Stimulated activated CD8-positive, alpha-beta memory T cell treated with anti-CD3 and anti-CD28 coated beads, Interleukin-2, amount 100 ng/mL, for 48 hours (primary cell): ENCODE measurements around the gene AHDC1.

Experiments used
- DNase-seq, 2 donors: peaks; one replicate each; pipeline ENCODE4 v3.0.0-alpha.2; 2020; ENCODE audit warnings: low read depth in 2 of 2

Gene AHDC1

DNA sequence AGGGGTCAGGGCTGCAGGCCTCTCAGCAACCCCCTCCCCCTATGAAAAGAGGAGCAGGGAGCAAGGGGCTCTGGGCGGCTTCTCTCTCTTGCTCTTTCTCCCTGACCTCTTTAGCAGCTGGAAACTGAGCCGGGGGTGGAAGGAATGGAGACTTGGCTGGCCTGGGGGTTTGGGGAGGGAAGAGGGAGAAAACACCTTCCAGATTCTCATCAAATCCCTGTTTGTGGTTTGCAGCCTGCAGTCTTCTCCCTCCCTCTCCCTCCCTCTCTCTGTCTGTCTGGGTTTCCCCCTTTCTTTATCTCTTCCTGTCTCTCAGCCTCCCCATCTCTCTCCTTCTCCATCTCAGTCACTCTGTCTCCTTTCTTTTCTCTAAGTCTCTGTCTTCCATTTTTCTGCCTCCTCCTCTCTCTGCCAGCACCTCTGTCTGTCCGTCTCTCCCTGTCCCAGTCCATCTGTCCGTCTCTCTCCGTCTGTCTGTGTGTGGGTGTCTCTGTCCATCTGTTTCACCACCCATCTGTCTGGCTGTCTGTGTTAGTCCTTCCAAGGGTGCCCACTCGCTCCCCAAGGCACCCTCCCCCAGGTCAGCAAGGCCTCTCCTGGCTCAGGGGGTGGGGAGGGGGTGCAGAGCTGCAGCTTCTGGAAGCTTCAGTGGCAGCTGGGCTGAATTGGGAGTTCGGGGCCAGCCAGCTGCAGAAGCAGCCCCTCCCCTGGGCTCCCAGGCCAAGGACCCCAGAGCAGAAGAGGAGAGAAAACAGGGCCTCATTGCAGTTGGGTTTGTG is 6.2 kb downstream of the AHDC1 start:
- DNase-seq: no peak

DNA sequence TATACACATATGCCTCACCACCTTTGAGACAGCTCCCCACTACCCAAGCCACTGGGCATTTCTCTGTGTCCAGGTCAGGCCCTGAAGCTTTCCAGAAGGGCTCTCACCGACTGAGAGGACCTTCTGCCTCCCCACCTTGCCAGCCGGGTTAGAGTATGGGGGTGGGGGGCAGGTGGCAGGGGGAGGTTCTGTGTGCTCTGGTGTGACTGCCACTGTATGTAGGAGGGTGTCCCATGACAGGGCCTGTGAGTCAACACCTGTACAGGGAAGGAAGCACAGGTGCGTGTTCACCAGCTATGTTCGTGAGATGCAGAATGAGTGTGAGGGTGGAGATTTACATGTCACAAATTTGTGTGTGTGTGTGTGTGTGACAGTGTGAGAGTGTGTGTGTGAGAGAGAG is 7.0 kb downstream of the AHDC1 start:
- DNase-seq: no peak

DNA sequence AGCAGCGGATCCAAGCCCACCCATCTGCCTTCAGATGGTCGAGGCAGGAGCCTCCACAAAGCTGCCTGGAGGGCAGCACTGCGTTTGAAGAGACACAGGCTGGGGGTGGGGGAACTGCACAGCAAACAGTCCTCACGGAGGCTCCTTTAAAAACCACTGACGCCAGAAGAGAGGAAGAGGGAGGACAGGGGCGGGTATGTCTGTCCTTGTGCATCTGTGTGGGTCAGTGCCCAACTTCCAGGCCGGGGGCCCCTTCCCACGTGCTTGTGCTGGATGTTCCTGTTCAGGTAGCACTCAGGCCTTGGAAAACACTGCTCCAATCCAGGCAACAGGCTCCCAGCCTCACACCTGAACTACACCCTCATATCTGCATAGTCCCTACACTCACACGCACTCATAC is 7.7 kb downstream of the AHDC1 start:
- DNase-seq: no peak

DNA sequence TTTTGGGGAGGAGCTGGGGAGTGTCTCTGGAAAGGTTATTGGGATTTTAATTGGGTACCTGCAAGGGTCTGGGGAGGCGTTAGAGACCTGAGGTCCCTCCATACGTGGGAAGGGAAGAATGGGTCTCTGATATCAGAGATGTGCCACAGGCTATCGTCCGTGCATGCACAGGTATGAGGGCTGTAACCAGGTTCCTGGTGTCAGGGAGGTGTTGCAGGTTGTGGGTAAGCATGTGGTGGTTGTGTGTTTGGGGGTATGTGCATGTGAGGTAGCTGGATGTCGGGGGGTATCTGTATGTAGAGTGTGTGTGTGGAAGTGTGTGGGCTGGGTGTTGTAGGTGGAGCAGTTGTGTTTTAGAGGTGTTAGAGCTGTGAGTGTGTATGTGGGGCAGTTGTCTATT is 8.3 kb downstream of the AHDC1 start:
- no peak for DNase-seq

DNA sequence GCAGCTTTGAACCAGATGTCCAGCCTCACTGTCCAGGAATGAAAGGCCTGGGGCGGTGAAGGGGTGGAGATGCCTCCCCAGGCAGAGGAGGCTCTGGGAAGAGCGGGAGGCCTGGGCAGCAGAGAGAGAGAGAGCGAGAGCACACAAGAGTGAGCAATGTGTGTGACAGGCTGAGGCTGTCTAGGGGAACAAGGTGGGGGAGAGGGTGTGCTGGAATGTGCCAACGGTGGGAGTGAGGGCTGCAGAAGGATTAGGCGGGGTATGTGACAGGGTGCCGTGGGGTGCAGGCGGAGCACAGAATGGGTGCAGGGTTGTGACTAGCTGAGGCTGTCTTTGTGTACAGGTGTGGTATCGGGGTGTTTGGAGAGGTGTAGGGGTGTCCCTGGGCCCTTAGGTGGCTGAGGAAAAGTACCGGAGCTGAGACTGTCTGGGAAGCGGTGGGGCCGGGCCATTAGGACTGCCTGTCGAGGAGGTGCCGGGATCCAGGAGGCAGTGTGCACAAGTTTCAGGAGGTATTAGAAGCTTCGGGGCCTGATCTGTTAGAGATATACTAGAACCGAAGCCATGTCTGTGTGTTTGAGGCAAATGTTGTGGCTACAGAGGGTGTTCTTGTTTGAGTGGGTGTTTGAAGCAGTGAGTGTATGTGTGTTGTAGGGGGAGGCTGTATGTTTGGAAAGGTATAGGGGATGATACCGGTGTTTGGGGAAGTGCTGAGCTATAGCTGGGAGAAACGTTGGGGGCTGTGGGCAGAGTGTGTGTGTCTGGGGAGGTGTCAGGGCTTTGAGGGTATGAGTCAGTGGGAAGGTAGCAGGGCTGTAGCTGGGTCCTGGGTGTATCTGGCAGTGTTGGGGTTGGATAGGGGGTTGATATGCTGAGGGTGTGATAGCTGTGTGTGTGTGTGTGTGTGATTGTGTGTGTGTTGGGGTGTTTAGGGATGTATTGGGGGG is 9.1 kb downstream of the AHDC1 start:
- no peak for DNase-seq

DNA sequence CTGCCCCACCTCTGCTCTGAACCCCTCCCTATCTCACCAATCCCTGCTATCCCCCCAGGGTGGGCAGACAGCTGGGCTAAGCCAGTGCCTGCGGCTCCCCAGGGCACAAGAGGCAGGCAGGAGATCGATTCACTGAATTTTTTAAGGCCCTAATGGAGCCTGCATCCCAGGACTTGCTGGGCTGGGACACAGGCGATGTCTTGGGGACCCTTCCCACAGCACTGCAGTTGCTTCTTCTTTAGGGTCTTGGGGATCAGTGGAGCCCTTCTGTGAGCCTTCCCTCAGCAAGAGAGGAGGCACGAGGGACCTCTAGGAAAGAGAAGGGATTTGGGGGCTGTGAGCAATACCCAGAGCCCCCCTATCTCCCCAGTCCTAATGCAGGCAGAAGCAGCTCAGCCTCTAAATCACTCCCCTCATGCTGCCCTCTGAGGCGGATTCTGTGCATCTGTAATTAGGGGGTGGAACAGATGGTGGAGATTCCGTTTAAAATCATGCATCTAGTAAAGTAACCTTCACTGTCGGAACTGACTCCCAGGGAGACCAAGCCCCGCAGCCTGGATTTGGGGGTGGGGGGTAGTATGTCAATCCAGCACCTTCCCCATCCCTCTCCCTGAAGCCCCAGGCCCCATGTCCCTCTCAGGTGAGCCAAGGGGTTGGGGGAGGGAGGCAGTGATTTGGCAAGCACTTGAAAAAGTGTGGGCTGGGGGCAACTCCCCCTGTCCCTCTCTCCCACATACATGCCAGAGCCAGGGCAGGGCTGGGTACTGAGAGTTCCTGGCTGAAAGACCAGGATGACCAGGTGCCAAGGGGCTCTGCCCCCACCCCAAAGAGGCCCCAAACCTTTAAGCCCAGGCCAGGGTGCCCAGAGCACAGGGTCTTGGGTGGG is 10.0 kb downstream of the AHDC1 start:
- DNase-seq: no peak

DNA sequence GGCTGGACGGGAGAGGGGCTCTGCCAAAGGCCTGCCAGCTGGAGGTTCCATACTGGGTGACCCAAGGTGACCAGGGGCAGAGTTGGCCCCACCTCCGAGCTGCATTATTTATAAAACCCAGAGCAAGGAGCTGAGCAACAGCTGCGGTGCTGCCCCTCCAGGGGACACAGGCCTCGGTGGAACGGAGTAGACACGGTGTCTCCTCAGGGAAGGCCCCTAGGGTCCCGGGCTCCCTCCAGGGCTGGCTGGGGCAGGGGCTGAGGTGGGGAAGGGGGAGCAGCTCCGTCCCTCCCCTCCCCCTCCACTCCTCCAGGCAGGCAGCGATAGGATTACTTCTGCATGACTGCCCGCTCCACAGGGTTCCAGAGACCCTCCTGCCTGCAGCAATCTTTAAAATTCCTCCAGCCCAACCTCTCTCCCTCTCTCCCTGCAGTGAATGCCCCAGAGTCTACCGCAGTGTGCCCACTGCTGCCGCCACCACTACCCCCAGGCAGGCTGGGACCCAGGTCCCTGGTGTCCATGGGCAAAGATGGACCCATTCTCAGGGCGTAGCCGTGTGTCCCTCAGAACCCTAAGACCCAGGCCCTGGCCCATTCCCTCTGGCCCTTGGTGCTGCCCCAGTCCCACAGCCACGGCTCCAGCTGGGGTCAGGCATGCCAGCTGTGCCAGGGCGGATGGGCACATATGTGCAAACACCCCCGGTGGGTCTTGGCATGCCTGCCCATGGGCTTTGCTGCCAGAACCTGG is 10.8 kb downstream of the AHDC1 start:
- DNase-seq: no peak

DNA sequence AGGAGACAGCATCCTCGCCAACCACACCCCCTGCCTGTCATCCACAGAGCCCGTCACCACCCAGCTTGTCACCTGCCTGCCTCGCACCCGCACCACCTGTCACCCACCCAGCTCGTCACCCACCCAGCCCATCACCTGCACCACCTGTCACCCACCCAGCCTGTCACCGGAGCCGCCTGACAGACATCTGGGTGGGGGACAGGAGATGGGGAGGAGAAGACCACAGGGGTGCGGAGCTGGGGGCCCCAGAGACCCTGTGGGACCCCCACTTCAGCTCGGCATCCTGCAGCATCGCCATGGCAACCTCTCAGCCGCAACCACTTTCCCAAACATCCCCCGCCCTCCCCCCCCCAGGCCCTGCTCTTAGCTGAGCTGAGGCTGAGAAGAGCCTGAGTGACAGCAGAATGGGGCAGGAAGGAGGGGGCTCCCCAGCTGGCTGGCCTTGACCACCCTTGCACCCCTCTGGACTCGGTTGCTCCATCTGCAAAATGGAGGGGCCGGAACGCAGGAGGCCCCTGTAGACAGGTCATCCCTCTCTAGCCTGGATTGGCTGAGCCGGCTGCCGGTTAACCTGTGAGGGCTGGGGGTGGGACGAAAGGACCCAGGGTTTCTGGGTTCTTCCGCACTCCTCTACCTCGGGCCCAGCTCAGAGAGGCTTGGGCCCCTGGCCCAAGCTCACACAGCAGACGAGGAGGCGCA is 11.6 kb downstream of the AHDC1 start:
- no peak for DNase-seq

DNA sequence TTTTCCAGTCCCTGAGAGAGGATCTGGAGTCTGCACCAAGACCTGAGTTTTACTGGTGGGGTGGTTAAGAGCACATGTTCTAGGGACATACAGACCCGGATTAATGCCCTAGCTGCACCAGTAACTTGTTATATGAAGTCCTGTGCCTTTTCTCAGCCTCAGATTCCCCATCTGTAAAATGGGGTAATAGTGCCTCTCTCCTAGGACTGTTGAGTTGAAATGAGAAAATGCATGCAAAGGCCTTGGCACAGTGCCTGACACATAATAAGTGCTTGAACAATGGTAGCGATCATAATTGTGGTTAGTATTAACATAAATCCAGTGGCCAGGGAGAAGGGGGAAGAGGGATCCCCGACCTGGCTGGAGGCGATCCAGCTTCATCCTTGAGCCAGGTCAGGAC is 12.3 kb downstream of the AHDC1 start:
- no peak for DNase-seq

DNA sequence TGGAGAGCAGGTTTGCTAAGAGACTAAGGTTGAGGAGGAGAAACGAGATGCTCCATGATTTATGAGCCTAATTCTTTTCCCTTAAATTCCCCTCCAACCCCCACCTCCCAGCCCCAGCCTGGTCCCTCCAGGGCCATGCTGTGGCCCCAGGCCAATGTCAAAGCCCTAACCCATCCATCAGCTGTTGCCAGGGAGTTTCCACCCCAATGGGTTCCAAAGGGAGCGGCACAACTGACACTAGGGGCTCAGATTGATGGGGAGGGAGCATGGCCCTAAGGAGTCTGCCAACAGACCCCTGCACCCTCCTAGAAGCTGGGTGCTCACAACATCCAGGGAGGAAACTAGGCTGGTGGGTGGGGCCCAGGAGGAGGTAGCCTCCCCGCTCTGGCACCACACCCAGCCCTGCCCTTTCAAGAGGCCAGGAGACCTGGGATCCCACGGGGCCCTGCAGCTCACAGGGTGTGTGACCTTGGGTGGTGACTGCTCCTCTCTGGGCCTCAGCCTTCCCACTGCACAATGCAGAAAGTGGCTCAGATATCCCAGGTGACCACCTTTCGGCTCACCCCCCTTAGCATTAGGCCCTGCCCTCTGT is 12.9 kb downstream of the AHDC1 start:
- no peak for DNase-seq

DNA sequence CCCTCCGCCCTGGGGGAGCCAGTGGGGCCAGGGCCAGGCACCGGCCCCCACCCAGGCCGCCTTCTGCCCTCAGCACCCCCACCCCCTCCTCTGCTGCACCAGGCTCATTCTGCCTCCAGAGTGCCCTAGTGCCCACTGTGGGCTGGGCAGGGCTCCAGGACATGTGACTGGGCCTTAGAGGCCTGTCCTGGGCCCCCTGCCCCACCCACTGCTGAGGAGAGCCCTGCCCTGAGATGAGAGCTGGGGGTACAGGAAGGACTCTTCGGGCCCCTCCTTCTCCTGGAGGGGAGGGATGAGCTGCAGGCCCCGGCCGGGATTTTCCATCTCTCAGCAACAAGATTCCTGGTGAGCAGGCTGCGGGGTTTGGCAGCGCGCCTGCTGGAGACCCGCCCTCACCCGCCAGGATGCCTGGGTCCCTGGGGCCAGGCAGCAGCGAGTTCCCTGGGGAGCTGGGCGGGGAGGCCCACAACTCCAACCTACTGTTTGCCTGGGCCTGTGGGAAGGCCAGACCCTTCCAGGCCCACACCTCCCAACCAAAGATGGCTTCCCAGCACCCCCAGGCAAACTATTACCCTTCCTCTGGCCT is 14.0 kb downstream of the AHDC1 start:
- DNase-seq: no peak

DNA sequence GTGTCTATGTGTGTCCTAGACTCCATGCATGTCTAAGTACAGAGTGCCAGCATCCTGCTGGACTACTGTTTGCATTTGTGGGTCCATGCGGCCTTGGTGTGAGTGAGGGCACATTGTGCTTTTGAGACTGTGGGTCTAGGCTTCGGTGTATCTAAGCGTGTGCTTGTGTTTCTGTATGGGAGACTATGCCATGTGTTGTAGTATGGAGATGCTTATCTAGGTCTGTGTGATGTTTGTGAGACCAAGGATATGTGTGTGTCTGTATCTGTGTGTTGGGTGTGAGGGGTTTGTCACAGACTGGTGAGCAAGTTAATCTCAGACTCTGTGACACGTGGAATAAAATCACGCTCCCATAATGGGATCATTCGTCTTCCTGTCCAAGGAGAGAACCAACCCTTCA is 14.5 kb downstream of the AHDC1 start:
- no peak for DNase-seq

DNA sequence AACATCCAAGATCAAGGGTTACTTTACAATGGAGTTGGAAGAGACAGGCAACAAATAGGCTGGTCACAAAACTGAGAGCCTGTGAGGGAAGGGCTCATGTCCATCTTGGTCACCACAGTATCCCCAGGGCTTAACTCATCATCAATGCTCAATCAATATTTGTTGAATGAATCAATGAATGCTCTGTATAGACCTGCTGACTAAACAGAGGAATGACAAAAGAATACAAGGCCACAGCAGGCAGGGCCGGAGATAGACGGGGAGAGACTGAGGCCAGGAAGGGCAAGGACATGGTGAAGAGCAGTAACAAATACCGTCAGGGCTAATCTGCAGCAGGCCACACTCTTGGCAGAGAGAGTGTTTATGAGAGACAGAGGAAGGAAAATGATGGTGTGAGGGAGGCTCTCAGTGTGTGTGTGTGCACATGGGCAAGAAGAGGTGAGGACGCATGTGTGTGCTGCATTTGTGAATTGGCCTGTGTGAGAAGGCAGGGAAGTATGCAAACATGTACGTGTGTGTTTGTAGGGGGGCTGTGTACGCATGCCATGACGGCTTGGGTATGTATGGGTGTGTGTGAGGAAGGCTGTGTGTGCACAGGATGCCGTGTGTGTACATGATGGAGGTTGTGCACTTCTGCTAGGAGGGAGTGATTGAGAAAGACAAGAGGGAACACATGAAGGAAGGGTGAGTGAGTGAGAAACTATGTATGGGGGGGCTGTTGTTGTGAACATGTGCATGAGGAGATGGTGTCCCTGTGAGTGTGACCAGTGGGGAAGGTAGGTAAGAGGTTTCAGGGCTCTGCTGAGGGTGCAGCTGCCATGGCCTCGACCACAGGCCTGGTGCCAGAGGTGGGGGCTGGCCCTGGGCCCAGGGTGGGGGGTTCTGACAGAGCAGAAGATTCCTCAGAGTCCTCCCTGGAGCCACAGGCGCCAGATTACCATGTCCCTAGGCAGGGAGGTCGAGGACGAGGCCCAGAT is 15.4 kb downstream of the AHDC1 start:
- DNase-seq: no peak

DNA sequence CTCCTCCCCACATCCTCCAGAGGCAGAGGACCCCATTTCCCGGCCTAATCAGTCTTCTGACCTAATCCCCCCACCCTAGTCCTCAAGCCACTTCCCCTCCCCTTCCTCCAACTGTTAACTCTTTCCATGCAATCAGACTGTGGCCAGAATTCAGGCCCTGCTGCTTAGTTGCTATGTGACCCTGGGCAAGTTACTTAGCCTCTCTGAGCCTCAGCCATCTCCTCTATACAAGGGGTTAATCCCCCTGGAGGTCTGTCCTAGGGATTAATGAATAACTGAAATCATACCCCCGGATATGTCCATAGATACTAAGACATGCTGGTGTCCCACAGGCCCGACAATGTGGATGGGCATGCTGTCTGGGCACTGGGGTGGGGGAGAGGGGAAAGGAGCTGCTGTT is 18.3 kb downstream of the AHDC1 start:
- no peak for DNase-seq

DNA sequence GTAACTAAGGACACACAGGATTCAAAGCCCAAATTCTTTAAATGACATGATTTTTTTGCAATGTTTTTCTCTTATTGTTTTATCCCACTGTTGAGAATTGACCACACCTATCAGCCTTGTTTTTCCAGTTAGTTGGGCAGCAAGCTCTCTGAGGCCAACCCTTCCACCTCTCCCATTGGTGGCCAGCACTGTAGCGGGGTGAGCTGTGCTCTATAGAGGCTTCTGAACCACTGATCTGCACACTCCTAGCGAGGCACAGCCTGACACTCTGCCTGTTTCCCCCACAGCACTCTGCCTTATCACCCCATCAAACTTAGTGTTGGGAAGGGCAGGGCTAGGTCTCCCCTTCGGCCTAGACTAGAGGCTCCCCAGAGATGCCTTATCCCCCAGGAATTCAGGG is 19.5 kb downstream of the AHDC1 start:
- DNase-seq: no peak

DNA sequence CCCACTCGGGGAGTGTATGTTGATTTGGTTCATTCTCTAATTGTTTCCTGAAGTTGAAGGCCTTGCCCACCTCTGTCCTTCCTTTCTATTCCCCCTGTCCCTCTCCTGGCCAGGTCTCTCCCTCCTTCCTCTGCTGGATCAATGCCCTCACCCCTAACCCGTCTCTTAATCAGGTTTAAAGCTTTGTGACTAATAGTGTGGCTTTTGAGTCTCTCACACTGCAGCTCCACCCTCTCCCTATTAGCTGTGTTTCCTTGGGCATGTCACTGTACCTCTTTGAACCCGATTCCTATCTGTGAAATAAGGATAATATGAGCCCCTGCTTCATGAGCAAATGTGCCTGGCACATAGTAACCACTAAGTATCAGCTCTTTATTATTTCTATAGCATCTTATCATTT is 20.5 kb downstream of the AHDC1 start:
- DNase-seq: no peak

DNA sequence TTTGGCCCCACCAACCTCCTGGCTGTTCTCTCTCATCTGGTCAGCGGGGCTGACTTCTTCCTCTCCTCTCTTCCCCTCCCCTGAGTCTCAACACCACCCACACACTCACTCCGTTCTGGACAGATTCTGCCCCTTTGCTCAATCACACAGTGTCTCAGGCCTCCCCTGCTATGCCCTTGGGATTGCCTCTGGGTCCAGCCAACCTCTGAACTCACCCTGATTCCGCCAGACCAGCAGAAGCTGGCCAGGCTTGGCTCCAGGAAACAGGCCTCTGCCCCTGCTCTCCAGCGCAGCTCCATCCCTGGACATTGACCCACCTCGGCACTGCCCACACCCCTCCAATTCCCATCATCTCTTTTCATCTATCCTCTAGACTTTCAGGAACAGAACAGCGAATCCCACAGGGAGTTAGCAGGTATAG is 22.1 kb downstream of the AHDC1 start:
- no peak for DNase-seq

DNA sequence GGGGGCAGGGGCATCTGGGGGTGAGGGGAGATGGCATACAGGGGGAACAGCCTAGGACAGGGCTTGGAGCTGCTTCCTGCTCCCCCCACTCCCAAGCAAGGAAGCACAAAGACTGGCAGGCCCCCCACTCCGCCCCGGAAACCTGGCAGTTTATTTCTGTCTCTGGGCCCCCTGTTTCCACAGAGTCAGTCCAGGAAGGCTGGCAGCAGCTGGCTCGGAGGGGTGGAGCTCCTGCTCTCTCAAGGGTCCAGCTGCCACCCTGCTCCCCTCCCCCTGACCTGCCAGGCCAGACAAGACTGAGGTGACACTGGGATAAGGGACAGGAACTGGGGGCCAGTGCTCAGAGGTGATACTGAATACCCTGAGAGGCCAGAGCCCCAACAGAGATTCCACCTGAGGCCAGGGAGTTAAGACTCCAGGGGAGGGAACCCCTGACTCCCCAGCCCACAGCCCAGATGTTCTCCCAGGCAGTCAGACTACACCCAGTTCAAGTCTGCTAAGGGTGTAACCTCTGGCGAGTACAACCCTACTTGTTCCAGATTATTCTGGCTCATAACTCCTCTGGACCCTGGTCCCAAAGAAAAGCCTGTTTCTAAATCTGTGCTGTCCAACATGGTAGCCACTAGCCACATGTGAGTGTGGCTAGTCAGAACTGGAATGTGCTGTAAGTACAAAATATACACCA is 26.3 kb downstream of the AHDC1 start:
- DNase-seq: no peak
